ENCODE measurements around the gene COG5.

COG5 gene

GRCh38 chr7:107594961-107595737 lies 31.4 kb upstream of the COG5 start:
- H3K36me3 ChIP-seq (ENCODE audit: control insufficient read depth in 1 of 2, insufficient read depth in 2 of 2, low read length in 2 of 2), result peaks cover 18% of the 10 kb centered on the region in 2 donors
- no peaks in the 10 kb centered on the region for H3K27me3 ChIP-seq (ENCODE audit: low read depth, low read length)
- H3K4me1 ChIP-seq (ENCODE audit: control insufficient read depth in 1 of 2, insufficient read depth in 2 of 2, low read length in 2 of 2), result peaks cover 4 to 6% of the 10 kb centered on the region in 2 donors
- no peak overlapping the region for H3K4me3 ChIP-seq (ENCODE audit: low read depth in 1 of 2, low read length in 2 of 2)
- H3K9me3 ChIP-seq (ENCODE audit: control insufficient read depth in 1 of 2, low read length in 2 of 2), result no peaks in the 10 kb centered on the region
- H3K27ac ChIP-seq (ENCODE audit: low read length), result peak overlapping the region; percentile 53

GRCh38 chr7:107593025-107593410 lies 29.3 kb upstream of the COG5 start:
- no peak overlapping the region for H3K4me3 ChIP-seq (ENCODE audit: low read depth in 1 of 2, low read length in 2 of 2)
- peaks cover 4 to 6% of the 10 kb centered on the region in 2 donors for H3K4me1 ChIP-seq (ENCODE audit: control insufficient read depth in 1 of 2, insufficient read depth in 2 of 2, low read length in 2 of 2)
- no peaks in the 10 kb centered on the region for H3K9me3 ChIP-seq (ENCODE audit: control insufficient read depth in 1 of 2, low read length in 2 of 2)
- H3K27ac ChIP-seq (ENCODE audit: low read length), result no peak overlapping the region
- peaks cover 18% of the 10 kb centered on the region in 2 donors for H3K36me3 ChIP-seq (ENCODE audit: control insufficient read depth in 1 of 2, insufficient read depth in 2 of 2, low read length in 2 of 2)
- H3K27me3 ChIP-seq (ENCODE audit: low read depth, low read length), result no peaks in the 10 kb centered on the region

- Histone ChIP-seq H3K27me3 (ENCODE audit: low read depth, low read length) (no peaks in the 10 kb centered on the region), H3K27ac (ENCODE audit: low read length) (no peak overlapping the region), H3K4me1 (ENCODE audit: control insufficient read depth in 1 of 2, insufficient read depth in 2 of 2, low read length in 2 of 2) (peaks cover 4 to 6% of the 10 kb centered on the region in 2 donors), H3K36me3 (ENCODE audit: control insufficient read depth in 1 of 2, insufficient read depth in 2 of 2, low read length in 2 of 2) (peaks cover 17 to 18% of the 10 kb centered on the region in 2 donors), H3K9me3 (ENCODE audit: control insufficient read depth in 1 of 2, low read length in 2 of 2) (no peaks in the 10 kb centered on the region), H3K4me3 (ENCODE audit: low read depth in 1 of 2, low read length in 2 of 2) (no peak overlapping the region)
Observed at GRCh38 chr7:107592361-107593024, 28.8 kb upstream of the COG5 start.

- no peaks in the 10 kb centered on the region for H3K27me3 ChIP-seq (ENCODE audit: low read depth, low read length)
- peaks cover 10 to 18% of the 10 kb centered on the region in 2 donors for H3K36me3 ChIP-seq (ENCODE audit: control insufficient read depth in 1 of 2, insufficient read depth in 2 of 2, low read length in 2 of 2)
- peaks cover 4 to 6% of the 10 kb centered on the region in 2 donors for H3K4me1 ChIP-seq (ENCODE audit: control insufficient read depth in 1 of 2, insufficient read depth in 2 of 2, low read length in 2 of 2)
- no peak overlapping the region for H3K4me3 ChIP-seq (ENCODE audit: low read depth in 1 of 2, low read length in 2 of 2)
- H3K9me3 ChIP-seq (ENCODE audit: control insufficient read depth in 1 of 2, low read length in 2 of 2), result no peaks in the 10 kb centered on the region
- H3K27ac ChIP-seq (ENCODE audit: low read length), result no peak overlapping the region
Observed at GRCh38 chr7:107591421-107591820, 27.7 kb upstream of the COG5 start.

- Histone ChIP-seq H3K4me1 (ENCODE audit: control insufficient read depth in 1 of 2, insufficient read depth in 2 of 2, low read length in 2 of 2) (no peaks in the 10 kb centered on the region), H3K9me3 (ENCODE audit: control insufficient read depth in 1 of 2, low read length in 2 of 2) (no peaks in the 10 kb centered on the region), H3K4me3 (ENCODE audit: low read depth in 1 of 2, low read length in 2 of 2) (no peak overlapping the region), H3K27me3 (ENCODE audit: low read depth, low read length) (no peaks in the 10 kb centered on the region), H3K36me3 (ENCODE audit: control insufficient read depth in 1 of 2, insufficient read depth in 2 of 2, low read length in 2 of 2) (peaks cover 9 to 18% of the 10 kb centered on the region in 2 donors), H3K27ac (ENCODE audit: low read length) (no peak overlapping the region)
Observed at GRCh38 chr7:107588529-107589130, 24.9 kb upstream of the COG5 start.

GRCh38 chr7:107584716-107585115 lies 21.0 kb upstream of the COG5 start:
- no peaks in the 10 kb centered on the region for H3K9me3 ChIP-seq (ENCODE audit: control insufficient read depth in 1 of 2, low read length in 2 of 2)
- H3K4me3 ChIP-seq (ENCODE audit: low read depth in 1 of 2, low read length in 2 of 2), result no peak overlapping the region
- H3K4me1 ChIP-seq (ENCODE audit: control insufficient read depth in 1 of 2, insufficient read depth in 2 of 2, low read length in 2 of 2), result peaks cover 0 to 16% of the 10 kb centered on the region in 2 donors
- peaks cover 7 to 18% of the 10 kb centered on the region in 2 donors for H3K36me3 ChIP-seq (ENCODE audit: control insufficient read depth in 1 of 2, insufficient read depth in 2 of 2, low read length in 2 of 2)
- no peak overlapping the region for H3K27ac ChIP-seq (ENCODE audit: low read length)
- H3K27me3 ChIP-seq (ENCODE audit: low read depth, low read length), result no peaks in the 10 kb centered on the region

GRCh38 chr7:107582875-107583274 lies 19.2 kb upstream of the COG5 start:
- H3K36me3 ChIP-seq (ENCODE audit: control insufficient read depth in 1 of 2, insufficient read depth in 2 of 2, low read length in 2 of 2), result peaks cover 7 to 18% of the 10 kb centered on the region in 2 donors
- no peaks in the 10 kb centered on the region for H3K27me3 ChIP-seq (ENCODE audit: low read depth, low read length)
- H3K4me1 ChIP-seq (ENCODE audit: control insufficient read depth in 1 of 2, insufficient read depth in 2 of 2, low read length in 2 of 2), result peaks cover 0 to 16% of the 10 kb centered on the region in 2 donors
- H3K4me3 ChIP-seq (ENCODE audit: low read depth in 1 of 2, low read length in 2 of 2), result no peak overlapping the region
- H3K27ac ChIP-seq (ENCODE audit: low read length), result no peak overlapping the region
- H3K9me3 ChIP-seq (ENCODE audit: control insufficient read depth in 1 of 2, low read length in 2 of 2), result no peaks in the 10 kb centered on the region

- H3K4me3 ChIP-seq (ENCODE audit: low read depth in 1 of 2, low read length in 2 of 2), result peak overlapping the region; percentile 76 to 95
- H3K9me3 ChIP-seq (ENCODE audit: control insufficient read depth in 1 of 2, low read length in 2 of 2), result no peaks in the 10 kb centered on the region
- H3K27ac ChIP-seq (ENCODE audit: low read length), result peak overlapping the region; percentile 94
- H3K27me3 ChIP-seq (ENCODE audit: low read depth, low read length), result no peaks in the 10 kb centered on the region
- H3K4me1 ChIP-seq (ENCODE audit: control insufficient read depth in 1 of 2, insufficient read depth in 2 of 2, low read length in 2 of 2), result peaks cover 0 to 16% of the 10 kb centered on the region in 2 donors
- peaks cover 10 to 18% of the 10 kb centered on the region in 2 donors for H3K36me3 ChIP-seq (ENCODE audit: control insufficient read depth in 1 of 2, insufficient read depth in 2 of 2, low read length in 2 of 2)
Observed at GRCh38 chr7:107581387-107582013, 17.8 kb upstream of the COG5 start.

GRCh38 chr7:107580716-107581383 lies 17.1 kb upstream of the COG5 start:
- Histone ChIP-seq H3K4me3 (ENCODE audit: low read depth in 1 of 2, low read length in 2 of 2) (peak overlapping the region; percentile 76 to 95), H3K36me3 (ENCODE audit: control insufficient read depth in 1 of 2, insufficient read depth in 2 of 2, low read length in 2 of 2) (peaks cover 16 to 18% of the 10 kb centered on the region in 2 donors), H3K9me3 (ENCODE audit: control insufficient read depth in 1 of 2, low read length in 2 of 2) (no peaks in the 10 kb centered on the region), H3K27me3 (ENCODE audit: low read depth, low read length) (no peaks in the 10 kb centered on the region), H3K4me1 (ENCODE audit: control insufficient read depth in 1 of 2, insufficient read depth in 2 of 2, low read length in 2 of 2) (peaks cover 0 to 16% of the 10 kb centered on the region in 2 donors), H3K27ac (ENCODE audit: low read length) (peak overlapping the region; percentile 94)

GRCh38 chr7:107579885-107580715 lies 16.4 kb upstream of the COG5 start, which contains the start of gene BCAP29:
Gene BCAP29 (plus strand): TSS chr7:107580246. CDS start chr7:107580773, 527 bp downstream.
- peaks cover 11 to 14% of the 10 kb centered on the region in 2 donors for H3K36me3 ChIP-seq (ENCODE audit: control insufficient read depth in 1 of 2, insufficient read depth in 2 of 2, low read length in 2 of 2)
- H3K27ac ChIP-seq (ENCODE audit: low read length), result peak within 1 kb of the TSS; percentile 94
- H3K4me1 ChIP-seq (ENCODE audit: control insufficient read depth in 1 of 2, insufficient read depth in 2 of 2, low read length in 2 of 2), result peaks cover 0 to 16% of the 10 kb centered on the region in 2 donors
- no peaks in the 10 kb centered on the region for H3K9me3 ChIP-seq (ENCODE audit: control insufficient read depth in 1 of 2, low read length in 2 of 2)
- H3K4me3 ChIP-seq (ENCODE audit: low read depth in 1 of 2, low read length in 2 of 2), result peak within 1 kb of the TSS; percentile 76 to 95
- no peaks in the 10 kb centered on the region for H3K27me3 ChIP-seq (ENCODE audit: low read depth, low read length)
